GM12801 (cell line): ENCODE results near the gene KRT9.

Experiments
- CTCF ChIP-seq: IDR thresholded peaks from one replicate; pipeline ENCODE4 v1.5.1; 2011; ENCODE audit warnings: control low read depth; ENCODE audit not compliant: insufficient read length; ENCODE audit errors: extremely low read depth

The KRT9 gene, protein sequence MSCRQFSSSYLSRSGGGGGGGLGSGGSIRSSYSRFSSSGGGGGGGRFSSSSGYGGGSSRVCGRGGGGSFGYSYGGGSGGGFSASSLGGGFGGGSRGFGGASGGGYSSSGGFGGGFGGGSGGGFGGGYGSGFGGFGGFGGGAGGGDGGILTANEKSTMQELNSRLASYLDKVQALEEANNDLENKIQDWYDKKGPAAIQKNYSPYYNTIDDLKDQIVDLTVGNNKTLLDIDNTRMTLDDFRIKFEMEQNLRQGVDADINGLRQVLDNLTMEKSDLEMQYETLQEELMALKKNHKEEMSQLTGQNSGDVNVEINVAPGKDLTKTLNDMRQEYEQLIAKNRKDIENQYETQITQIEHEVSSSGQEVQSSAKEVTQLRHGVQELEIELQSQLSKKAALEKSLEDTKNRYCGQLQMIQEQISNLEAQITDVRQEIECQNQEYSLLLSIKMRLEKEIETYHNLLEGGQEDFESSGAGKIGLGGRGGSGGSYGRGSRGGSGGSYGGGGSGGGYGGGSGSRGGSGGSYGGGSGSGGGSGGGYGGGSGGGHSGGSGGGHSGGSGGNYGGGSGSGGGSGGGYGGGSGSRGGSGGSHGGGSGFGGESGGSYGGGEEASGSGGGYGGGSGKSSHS

GRCh38 chr17:41571561-41572434 is at the start of gene KRT9:
KRT9 (minus strand) TSS chr17:41572059; CDS start chr17:41571992, 67 bp downstream.
- TF ChIP-seq CTCF, result no peak

GRCh38 chr17:41620583-41621434 is 49.0 kb upstream of the KRT9 start:
- no peak for TF ChIP-seq CTCF

GRCh38 chr17:41619036-41619926 is 47.4 kb upstream of the KRT9 start:
- TF ChIP-seq CTCF, result no peak

GRCh38 chr17:41618341-41619035 is 46.6 kb upstream of the KRT9 start:
- no peak for TF ChIP-seq CTCF

DNA sequence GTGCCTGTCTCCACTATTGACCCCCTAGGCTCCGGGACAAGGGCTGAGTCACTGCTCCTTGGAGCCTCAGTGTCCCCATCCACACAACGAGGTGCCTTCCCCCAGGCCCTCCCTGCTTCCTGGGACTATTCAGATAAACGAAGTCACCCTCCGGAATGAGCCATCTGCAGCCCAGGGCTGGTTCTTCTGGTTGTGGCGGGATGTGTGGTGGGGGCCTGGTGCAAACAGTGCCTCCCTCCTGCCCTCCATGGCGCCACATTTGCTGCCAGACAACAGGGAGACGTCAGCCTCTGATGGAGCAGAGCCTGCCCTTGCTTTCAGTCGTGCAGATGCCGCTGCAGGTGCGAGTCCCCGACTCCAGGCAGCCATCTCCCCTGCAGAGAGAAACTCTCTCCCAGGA is 45.8 kb upstream of the KRT9 start:
- no peak for TF ChIP-seq CTCF

- no peak for TF ChIP-seq CTCF
These were observed 45.3 kb upstream of the KRT9 start for GRCh38 chr17:41617136-41617535.
